Sigmoid colon (tissue), 4 donors: ENCODE measurements around the gene TMEM26.

Experiments used
- POLR2A ChIP-seq, 2 donors: fragments of 450-650 bp; IDR thresholded peaks; one replicate each; pipeline ENCODE4 v1.6.1; 2016; ENCODE audit warnings: antibody characterized with exemption in 2 of 2, mild to moderate bottlenecking in 2 of 2, moderate library complexity in 2 of 2
- POLR2AphosphoS5 ChIP-seq, 4 donors: sonication (generic); formaldehyde crosslinking; IDR thresholded peaks; one replicate each; pipeline ENCODE4 v1.6.1; 2017; ENCODE audit warnings: antibody characterized with exemption in 4 of 4
- TF ChIP-seq, protein P1 (sequence below), 4 experiments: fragments of 450-650 bp in 3 of 4; fragments of 200-600 bp in 1 of 4; IDR thresholded peaks; one replicate each; pipeline ENCODE4 v1.5.1; 2016 to 2019; ENCODE audit warnings: antibody characterized with exemption in 4 of 4, mild to moderate bottlenecking in 3 of 4, moderate library complexity in 2 of 4

DNA sequence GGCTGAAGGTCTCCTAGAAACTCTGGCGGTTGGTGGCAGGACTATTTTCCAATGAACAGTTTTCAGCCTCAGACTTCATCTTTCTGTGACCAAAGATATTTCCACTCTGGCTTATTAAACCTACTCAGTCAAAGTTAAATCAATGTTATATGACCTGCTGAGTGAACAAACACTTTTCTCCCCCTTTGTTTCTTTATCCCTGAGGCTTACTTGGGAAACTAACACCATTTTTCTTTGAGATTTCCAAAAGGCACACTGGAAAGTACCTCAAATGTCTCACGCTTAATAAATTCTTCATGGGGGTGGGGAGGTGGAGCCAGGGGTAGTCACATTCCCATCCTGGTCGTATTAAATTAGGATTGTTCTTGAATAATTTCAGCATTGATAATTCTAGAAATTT is 1.8 kb downstream of the TMEM26 start:
- TF ChIP-seq, protein P1, sequence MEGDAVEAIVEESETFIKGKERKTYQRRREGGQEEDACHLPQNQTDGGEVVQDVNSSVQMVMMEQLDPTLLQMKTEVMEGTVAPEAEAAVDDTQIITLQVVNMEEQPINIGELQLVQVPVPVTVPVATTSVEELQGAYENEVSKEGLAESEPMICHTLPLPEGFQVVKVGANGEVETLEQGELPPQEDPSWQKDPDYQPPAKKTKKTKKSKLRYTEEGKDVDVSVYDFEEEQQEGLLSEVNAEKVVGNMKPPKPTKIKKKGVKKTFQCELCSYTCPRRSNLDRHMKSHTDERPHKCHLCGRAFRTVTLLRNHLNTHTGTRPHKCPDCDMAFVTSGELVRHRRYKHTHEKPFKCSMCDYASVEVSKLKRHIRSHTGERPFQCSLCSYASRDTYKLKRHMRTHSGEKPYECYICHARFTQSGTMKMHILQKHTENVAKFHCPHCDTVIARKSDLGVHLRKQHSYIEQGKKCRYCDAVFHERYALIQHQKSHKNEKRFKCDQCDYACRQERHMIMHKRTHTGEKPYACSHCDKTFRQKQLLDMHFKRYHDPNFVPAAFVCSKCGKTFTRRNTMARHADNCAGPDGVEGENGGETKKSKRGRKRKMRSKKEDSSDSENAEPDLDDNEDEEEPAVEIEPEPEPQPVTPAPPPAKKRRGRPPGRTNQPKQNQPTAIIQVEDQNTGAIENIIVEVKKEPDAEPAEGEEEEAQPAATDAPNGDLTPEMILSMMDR (IDR thresholded peaks at IDR 0.05) = no peak
- TF ChIP-seq POLR2AphosphoS5 (IDR thresholded peaks at IDR 0.05) = no peak
- no peak for TF ChIP-seq POLR2A (IDR thresholded peaks at IDR 0.05)
